PC-9 (cell line): ENCODE measurements around the gene UST. TPM values are rescaled to one million over a fixed set of nuclear protein-coding genes. Genes with fewer than 3 reads are reported as not detected.

ENCODE experiments used
- BruUV-seq: library from RNA; stranded (reverse); fragments of 400-500 nt; replicated peaks from 2 replicates; lab custom pipeline; 2021; lab: Mats Ljungman, UMichigan
- CTCF ChIA-PET: fragments of 300-600 bp; sonication (Branson Sonifier 250); formaldehyde crosslinking; loops from one replicate; lab custom pipeline; 2022; ENCODE audit warnings: antibody characterized with exemption; lab: Charles Lee
- POLR2A ChIA-PET: fragments of 300-600 bp; sonication (Branson Sonifier 250); formaldehyde crosslinking; loops from one replicate; lab custom pipeline; 2022; ENCODE audit warnings: antibody characterized with exemption; ENCODE audit not compliant: unreplicated experiment; lab: Charles Lee
- DNase-seq, 2 experiments: peaks; one replicate each; pipeline versions ENCODE4 v3.0.0 to v3.0.0-alpha.2; 2015 to 2022; ENCODE audit warnings: mixed read lengths in 1 of 2
- H2AFZ ChIP-seq: fragments of 200-600 bp; sonication (generic); 2 replicates; pipeline ENCODE4 v1.8.1; 2017; ENCODE audit warnings: antibody characterized with exemption
- H3F3A ChIP-seq: fragments of 200-600 bp; sonication (generic); 2 replicates; pipeline ENCODE4 v1.8.1; 2017; ENCODE audit warnings: antibody characterized with exemption, mild to moderate bottlenecking, low read depth; ENCODE audit not compliant: insufficient read depth
- H3K27ac ChIP-seq: fragments of 200-600 bp; sonication (generic); 2 replicates; pipeline ENCODE4 v1.6.1; 2016; ENCODE audit warnings: mixed run types
- H3K27me3 ChIP-seq: fragments of 200-600 bp; sonication (generic); 2 replicates; pipeline ENCODE4 v1.6.1; 2016; ENCODE audit warnings: low read depth, mixed run types; ENCODE audit not compliant: insufficient read depth
- H3K36me3 ChIP-seq: fragments of 200-600 bp; sonication (generic); 2 replicates; pipeline ENCODE4 v1.6.1; 2016; ENCODE audit warnings: low read depth, mixed run types
- H3K4me1 ChIP-seq: fragments of 200-600 bp; sonication (generic); replicated peaks from 2 replicates; pipeline ENCODE4 v1.6.1; 2016; ENCODE audit warnings: mixed run types; ENCODE audit not compliant: insufficient read depth
- H3K4me2 ChIP-seq: fragments of 200-600 bp; sonication (generic); 2 replicates; pipeline ENCODE4 v1.6.1; 2017; ENCODE audit warnings: mixed run types
- H3K4me3 ChIP-seq: fragments of 200-600 bp; sonication (generic); 2 replicates; pipeline ENCODE4 v1.6.1; 2016; ENCODE audit warnings: mixed run types
- H3K79me2 ChIP-seq: fragments of 200-600 bp; sonication (generic); 2 replicates; pipeline ENCODE4 v1.6.1; 2017; ENCODE audit warnings: low read depth, mixed run types
- H3K9me2 ChIP-seq: fragments of 200-600 bp; sonication (generic); 2 replicates; pipeline ENCODE4 v1.8.1; 2017; ENCODE audit warnings: mild to moderate bottlenecking; ENCODE audit not compliant: insufficient read depth
- H3K9me3 ChIP-seq: fragments of 200-600 bp; sonication (generic); 2 replicates; pipeline ENCODE4 v1.8.1; 2016; ENCODE audit warnings: low read depth; ENCODE audit not compliant: insufficient read depth
- H4K20me1 ChIP-seq: fragments of 200-600 bp; sonication (generic); 2 replicates; pipeline ENCODE4 v1.8.1; 2017; ENCODE audit not compliant: insufficient read depth
- CTCF ChIP-seq: fragments of 200-600 bp; sonication (generic); conservative IDR thresholded peaks from 2 replicates; pipeline ENCODE4 v1.6.1; 2017; ENCODE audit warnings: mixed run types, antibody characterized with exemption, mild to moderate bottlenecking, moderate library complexity
- EZH2 ChIP-seq: fragments of 200-600 bp; sonication (generic); IDR thresholded peaks from 2 replicates; pipeline ENCODE4 v1.8.0; 2017; ENCODE audit warnings: antibody characterized with exemption, low read depth
- intact Hi-C: fragments of 100-400 bp; cut with micrococcal nuclease; formaldehyde crosslinking; loops from one replicate; pipeline ENCODE4 v1.10.0; 2022; ENCODE audit not compliant: unreplicated experiment
- total RNA-seq: library from RNA; stranded (reverse); gene quantifications from 2 replicates; pipeline ENCODE4 v1.2.3, GENCODE V29; 2021

Gene UST
- total RNA-seq, 1 experiment from 2014 or later: 4.2 TPM

GRCh38 chr6:149095842-149096241 is 349.0 kb downstream of the UST start:
- no peak for DNase-seq
- H3K4me2 ChIP-seq: no peak overlapping the region
- ChIA-PET POLR2A (no interaction called here), CTCF (no interaction called here)
- H3K4me1 ChIP-seq: no peaks in the 10 kb centered on the region
- H3K27ac ChIP-seq: no peak overlapping the region
- no TSS peak for BruUV-seq
- no peaks in the 10 kb centered on the region for H3F3A ChIP-seq
- no peak overlapping the region for H2AFZ ChIP-seq
- H3K36me3 ChIP-seq: no peaks in the 10 kb centered on the region
- H3K9me2 ChIP-seq: no peaks in the 10 kb centered on the region
- H3K79me2 ChIP-seq: no peaks in the 10 kb centered on the region
- TF ChIP-seq CTCF (no peak), EZH2 (no peak)
- no peak overlapping the region for H3K4me3 ChIP-seq
- no peaks in the 10 kb centered on the region for H3K27me3 ChIP-seq
- intact Hi-C loops: no loop called here
- H3K9me3 ChIP-seq: peaks cover 4% of the 10 kb centered on the region; the same call in 1 of the 2 replicates
- H4K20me1 ChIP-seq: no peaks in the 10 kb centered on the region

- intact Hi-C loops: no loop called here
- ChIA-PET POLR2A (interaction anchor here (0.7 kb wide), 1 partner anchor 304 kb away, joined by 6 read pairs; no protein-coding TSS in a partner anchor), CTCF (no interaction called here)
- no peak for DNase-seq
- Histone ChIP-seq H3K9me3 (peaks cover 4% of the 10 kb centered on the region; the same call in 1 of the 2 replicates), H3K27me3 (no peaks in the 10 kb centered on the region), H3K27ac (no peak overlapping the region), H3K4me2 (no peak overlapping the region), H3K79me2 (no peaks in the 10 kb centered on the region), H3K4me1 (no peaks in the 10 kb centered on the region), H4K20me1 (no peaks in the 10 kb centered on the region), H3F3A (no peaks in the 10 kb centered on the region), H3K4me3 (no peak overlapping the region), H3K9me2 (no peaks in the 10 kb centered on the region), H3K36me3 (no peaks in the 10 kb centered on the region), H2AFZ (no peak overlapping the region)
- TF ChIP-seq EZH2: no peak
- no peak for TF ChIP-seq CTCF
- BruUV-seq: no TSS peak
Measured at GRCh38 chr6:149097794-149098193, 351.0 kb downstream of the UST start.

- POLR2A ChIA-PET: no interaction called here
Measured at GRCh38 chr6:149098700-149099276, 352.0 kb downstream of the UST start.

More at GRCh38 chr6:149098700-149099276, 352.0 kb downstream of the UST start:
- Histone ChIP-seq H3K4me1 (no peaks in the 10 kb centered on the region), H3F3A (no peaks in the 10 kb centered on the region), H4K20me1 (no peaks in the 10 kb centered on the region), H3K36me3 (no peaks in the 10 kb centered on the region), H3K27me3 (no peaks in the 10 kb centered on the region), H3K9me3 (peaks cover 4% of the 10 kb centered on the region; the same call in 1 of the 2 replicates), H3K4me2 (no peak overlapping the region), H3K4me3 (no peak overlapping the region), H3K79me2 (no peaks in the 10 kb centered on the region), H2AFZ (no peak overlapping the region), H3K27ac (no peak overlapping the region), H3K9me2 (no peaks in the 10 kb centered on the region)
- TF ChIP-seq CTCF: no peak
- TF ChIP-seq EZH2: no peak
- no TSS peak for BruUV-seq
- DNase-seq: no peak
- intact Hi-C loops: no loop called here
- CTCF ChIA-PET: no interaction called here
